ENCODE data around the gene EVI5L.
A peak's percentile ranks its signal among the peaks of the same experiment; 100 is the strongest.

The EVI5L gene

DNA sequence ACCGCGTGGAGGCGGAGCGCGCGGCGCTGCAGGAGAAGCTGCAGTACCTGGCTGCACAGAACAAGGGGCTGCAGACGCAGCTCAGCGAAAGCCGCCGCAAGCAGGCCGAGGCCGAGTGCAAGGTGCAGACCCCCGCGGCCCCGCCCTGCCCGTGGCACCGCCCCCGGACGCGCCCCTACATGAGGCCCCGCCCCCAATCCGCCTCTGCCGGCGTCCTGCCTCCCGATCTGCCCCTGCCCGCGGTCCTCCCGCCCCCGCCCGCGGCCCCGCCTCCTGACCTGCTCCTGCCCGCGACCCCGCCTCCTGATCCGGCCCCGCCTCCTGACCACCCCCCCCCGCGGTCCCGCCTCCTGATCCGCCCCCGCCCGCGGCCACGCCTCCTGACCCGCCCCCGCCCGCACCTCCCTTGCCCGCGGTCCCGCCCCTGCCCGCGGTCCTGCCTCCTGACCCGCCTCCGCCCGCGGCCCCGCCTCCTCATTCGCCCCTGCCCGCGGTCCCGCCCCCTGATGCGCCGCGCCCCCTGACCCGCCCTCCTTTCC is 32.5 kb downstream of the EVI5L start:
- DNase-seq, result no peak

DNA sequence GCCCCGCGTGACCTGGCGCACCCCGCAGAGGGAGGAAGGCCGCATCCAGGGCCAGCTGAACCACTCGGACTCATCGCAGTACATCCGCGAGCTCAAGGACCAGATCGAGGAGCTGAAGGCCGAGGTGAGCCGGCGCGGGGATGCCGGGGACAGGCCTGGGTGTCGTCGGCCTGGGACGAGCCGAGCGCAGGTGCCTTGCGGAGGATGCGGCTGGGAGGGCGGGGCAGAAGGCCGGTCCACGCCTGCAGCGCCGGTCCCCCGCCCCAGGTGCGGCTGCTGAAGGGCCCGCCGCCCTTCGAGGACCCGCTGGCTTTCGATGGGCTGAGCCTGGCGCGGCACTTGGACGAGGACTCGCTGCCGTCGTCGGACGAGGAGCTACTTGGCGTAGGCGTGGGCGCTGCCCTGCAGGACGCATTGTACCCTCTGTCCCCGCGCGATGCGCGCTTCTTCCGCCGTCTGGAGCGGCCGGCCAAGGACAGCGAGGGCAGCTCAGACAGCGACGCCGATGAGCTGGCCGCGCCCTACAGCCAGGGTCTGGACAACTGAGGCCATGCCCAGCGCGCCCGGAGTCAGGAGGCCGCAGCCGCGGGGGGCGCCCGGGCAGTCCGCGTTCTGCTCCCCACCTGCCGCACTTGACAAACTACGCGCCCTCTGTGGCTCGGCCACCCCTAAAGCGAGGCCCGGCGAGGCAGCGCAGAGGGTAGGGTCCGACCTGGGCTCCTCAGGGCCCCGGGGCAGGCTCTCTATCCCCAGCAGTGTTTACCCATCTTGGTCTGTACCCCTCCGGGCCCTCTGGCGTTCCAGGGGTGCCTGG is 33.3 kb downstream of the EVI5L start:
- no peak for DNase-seq

DNA sequence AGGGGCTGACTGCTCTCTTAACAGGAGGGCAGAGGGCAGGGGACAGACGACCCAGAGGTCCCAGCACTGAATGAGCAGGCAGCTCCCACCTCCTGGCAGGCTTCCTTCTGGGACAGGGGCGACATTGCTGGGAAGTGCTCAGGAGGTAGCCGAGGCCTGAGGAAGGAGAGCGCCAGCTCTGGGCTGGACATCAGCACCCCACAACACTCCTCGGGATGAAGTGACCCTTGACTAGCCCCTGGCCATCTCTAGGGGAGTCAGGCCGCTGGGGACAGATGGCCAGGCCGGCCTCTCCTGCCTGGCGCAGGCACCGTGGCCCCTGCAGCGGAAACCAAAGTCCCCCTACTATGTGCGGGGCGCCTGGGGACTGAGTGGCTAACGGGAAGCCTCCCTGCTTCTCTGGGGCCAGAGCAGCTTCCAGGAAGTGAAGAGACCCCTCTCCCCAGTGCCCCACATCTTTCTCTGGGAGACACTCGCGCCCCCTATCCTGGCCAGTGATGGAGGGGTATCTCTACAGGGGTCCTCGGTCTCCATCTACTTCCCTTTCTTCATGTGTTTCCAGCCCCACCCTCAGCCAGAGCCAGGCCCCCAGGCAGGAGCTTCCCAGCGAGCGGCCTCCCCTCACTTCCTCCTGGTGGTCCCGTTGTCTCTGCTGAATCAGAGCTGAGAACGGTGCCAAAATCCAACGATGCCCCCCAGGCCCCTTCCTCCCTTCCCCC is 34.1 kb downstream of the EVI5L start:
- DNase-seq, result no peak

DNA sequence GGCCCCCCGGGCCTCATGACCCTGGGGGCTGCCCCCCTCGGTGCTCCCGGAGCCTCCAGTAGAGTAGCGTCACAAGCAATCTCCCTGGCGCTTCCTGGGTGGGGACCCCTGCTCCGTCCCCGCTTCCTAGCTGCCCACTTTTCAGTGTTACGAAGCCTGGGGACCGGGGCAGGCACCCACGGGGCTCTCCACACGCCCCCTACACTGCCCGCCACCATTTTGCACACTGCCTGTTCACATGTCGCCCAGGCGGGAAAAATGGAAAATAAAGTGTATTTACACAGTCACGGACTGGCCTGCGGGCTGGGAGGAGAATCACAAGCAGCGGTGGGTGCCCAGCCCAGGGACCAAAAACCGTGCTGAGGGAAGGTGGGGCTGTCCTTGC is 34.7 kb downstream of the EVI5L start:
- DNase-seq, result no peak

DNA sequence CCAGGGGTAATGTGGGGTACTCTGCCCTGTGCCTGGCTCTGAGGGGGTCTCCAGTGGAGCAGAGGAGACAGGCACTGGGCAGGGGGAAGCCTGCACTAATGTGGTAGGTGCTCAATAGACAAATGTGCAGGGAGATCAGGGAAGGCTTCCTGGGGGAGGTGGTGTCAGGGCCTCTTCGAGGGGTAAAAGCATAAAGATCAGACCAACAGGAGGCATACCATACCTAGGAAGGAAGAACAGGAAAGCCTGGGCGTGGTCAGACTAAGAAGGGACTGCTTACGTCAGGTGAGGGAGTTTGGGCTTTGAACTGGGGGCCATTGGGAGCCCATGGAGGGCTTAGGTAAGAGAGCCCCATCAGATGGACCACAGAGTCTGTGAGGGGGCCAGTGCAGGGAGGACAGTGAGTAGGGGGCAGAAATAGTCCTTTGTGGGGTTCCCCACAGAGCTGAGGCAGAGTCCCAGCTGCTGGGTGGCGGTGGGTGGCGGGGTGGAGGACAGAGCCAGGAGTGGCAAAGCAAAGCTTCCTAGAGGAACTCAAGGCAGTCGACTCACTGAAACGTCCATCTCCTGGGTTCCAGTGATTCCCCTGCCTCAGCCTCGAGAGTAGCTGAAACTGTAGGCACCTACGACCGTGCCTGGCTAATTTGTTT is 35.4 kb downstream of the EVI5L start:
- no peak for DNase-seq

DNA sequence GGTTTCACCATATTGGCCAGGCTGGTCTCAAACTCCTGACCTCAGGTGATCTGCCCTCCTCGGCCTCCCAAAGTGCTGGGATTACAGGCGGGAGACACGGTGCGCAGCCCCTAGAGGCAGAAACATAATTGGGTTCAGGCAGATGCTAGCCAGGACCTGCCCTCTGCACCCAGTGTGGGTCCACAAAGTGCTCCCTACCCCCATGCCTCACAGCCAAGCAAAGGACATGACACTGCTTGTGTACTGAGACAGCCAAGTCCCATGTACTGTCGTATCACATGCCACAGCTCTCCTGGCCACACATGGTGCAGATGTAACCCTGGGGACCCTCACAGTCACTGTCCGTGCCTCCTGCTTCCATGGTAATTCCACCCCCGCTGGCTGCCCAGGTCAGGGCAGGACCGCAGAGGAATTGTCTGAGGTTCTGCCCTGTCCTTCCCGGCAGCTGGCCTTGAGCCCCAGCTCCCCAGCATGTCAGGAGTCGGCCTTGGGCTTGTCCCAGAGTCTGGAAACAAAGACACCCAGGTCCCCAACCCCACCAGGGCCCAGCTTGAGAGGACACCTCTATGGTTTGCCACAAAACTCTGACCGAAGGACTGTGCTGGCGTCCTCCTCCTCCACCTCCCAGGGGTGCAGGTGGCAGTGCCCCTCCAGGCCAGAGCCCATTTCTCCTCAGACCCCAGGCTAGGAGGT is 36.5 kb downstream of the EVI5L start:
- DNase-seq, result no peak

DNA sequence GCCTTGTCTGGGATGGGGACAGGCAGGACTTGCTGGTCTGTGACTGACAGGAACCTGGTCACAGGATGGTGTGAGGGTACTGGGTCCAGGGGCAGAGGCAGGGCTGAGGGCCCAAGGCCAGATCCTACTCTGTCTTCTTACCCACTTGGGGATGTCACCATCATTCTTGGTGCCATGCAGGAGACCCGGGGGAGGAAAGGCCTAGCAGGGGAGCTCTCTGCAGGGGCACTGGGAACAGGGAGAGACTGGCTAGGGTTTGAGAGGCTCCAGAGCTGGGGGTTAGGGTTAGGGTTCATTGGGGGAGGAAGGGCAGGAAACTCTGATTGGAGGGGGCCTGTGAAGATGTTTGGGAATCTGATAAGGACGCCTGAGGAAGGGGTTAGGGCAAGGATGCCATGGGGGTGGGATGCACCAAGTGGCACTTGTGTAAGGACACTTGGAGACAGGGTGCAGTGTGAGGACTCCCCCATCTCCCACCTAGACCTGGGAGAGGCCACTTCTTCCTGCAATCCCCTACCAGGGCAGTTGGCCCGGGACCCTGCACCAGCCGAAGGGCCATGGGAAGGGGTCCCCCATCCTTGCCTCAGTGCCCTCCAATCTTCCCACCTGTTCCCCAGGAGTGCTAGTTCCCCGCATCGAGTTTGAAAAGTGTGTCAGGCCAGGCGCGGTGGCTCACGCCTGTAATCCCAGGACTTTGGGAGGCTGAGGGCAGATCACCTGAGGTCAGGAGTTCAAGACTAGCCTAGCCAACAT is 37.2 kb downstream of the EVI5L start:
- DNase-seq, result no peak

DNA sequence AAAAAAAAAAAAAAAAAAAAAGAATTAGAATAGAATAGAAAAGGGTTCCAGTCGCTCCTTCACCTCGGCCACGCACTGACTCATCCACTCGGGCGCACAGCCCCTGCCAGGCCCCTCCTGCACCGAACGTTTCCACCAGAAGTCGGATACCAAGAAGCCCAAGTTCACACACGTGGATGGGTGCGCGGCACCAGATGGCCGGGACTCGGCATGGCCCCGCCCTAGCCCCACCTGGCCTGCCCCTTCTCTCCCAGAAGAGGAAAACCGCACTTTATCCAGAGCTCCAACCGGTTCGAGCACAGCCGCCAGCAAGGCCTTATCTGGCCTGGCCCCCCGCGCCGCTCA is 38.3 kb downstream of the EVI5L start:
- DNase-seq, result no peak

DNA sequence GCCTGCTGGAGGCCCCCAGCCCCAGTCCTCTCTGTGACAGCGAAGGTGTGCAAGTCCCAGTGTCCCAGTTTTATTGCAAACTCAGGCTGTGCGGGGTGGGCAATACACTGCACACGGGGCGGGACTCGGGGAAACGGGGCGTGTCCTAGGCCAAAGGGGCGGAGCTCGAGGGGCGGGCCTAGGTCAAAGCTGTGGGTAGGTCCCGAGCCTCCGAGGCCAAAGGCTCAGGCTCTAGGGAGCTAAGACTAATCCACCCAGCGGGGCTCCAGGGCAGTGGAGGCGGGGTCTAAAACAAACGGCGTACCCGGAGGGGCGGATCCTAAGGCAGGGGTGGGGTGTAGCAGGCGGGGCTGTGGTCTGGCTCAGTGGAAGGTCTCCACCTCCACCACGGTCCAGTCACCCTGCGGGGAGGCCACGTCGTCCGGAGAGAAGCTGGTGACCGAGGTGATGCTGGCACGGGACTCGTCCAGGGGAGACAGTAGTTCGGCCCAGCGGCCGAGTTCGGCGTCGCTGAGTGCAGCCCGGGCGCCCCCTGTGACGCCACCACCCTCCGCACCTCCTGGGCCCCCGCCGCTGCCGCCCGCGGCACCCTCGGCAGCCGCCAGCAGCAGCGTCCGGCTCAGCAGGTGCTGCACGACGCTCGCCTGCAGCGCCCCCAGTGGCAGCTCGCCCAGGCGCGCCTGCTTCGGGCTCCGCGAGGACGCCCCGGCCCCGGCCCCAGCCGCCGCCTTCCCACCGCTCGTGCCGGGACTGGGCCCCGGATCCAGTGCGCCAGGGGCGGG is 38.8 kb downstream of the EVI5L start:
- DNase-seq, result no peak

DNA sequence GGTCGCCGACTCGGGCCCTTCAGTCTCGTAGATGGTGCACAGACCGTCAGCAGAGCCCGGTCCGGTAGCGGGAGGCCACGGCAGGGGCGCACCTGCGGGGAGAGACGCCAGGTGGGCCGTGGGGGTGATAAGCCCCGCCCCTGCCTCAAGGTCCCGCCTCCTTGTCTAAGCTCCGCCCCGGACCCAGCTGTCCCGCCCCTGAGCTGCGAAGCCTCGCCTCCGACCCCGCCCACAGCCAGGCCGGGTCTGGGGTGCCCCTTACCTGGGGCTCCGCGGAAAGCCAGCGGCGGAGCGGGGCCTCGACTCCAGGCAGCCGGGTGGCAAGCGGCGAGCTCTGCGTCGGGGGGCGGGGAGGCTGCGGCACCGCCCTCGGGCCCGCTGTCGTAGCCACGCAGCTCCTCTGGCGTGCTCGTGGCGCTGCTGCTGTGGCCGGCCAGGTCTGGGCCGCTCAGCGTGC is 39.5 kb downstream of the EVI5L start:
- DNase-seq, result no peak

DNA sequence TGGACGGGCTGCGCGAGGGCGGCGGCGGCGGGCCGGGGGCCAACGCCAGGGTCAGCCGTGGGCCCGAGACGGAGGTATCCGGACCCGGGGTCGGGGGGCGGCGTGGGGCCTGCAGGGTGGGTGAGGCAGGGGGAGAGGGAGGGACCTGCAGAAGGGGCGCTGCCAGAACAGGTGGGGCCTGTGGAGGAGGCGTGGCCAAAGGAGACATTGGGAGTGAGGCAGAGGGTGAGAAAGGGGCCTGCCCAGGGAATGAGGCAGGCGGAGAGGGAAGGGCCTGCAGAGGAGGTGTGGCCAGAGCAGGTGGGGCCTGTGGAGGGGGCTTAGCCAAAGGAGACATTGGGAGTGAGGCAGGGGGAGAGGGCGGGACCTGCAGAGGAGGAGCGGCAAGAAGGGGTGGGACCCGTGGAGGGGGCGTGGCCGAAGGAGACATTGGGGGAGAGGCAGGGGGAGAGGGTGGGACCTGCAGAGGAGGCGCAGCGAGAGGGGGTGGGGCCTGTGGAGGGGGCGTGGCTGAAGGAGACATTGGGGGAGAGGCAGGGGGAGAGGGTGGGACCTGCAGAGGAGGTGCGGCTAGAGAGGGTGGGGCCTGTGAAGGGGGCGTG is 40.0 kb downstream of the EVI5L start:
- no peak for DNase-seq

DNA sequence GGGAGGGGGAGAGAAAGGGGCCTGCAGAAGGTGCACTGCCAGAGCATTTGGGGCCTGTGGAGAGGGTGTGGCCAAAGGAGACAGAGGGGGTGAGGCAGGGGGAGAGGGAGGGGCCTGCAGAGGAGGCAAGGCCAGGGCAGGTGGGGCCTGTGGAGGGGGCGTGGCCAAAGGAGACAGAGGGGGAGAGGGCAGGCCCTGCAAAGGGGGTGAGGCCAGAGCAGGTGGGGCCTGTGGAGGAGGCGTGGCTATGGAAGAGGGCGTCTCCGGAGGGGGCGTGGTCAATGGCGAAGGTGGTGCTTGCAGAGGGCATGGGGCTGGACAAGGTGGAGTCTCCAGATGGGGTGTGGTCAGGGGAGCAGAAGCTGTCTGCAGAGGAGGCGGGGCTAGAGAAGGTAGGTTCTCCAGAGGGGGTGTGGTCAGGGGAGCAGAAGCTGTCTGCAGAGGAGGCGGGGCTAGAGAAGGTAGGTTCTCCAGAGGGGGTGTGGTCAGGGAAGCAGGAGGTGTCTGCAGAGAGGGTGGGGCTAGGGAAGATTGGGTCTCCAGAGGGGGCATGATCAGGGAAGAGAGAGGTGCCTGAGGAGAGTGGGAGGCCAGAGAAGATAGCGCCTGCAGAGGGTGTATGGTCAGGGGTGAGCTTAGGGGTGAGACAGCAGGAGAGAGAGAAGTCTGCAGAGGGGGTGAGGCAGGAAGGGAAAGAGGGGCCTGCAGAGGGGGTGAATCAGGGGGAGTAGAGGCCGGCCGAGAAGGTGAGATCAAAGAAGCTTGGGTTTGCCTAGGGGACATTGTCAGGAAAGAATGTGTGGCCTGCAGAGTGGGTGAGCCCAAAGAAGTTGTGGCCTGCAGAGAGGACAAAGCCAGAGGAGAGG is 40.8 kb downstream of the EVI5L start:
- no peak for DNase-seq

DNA sequence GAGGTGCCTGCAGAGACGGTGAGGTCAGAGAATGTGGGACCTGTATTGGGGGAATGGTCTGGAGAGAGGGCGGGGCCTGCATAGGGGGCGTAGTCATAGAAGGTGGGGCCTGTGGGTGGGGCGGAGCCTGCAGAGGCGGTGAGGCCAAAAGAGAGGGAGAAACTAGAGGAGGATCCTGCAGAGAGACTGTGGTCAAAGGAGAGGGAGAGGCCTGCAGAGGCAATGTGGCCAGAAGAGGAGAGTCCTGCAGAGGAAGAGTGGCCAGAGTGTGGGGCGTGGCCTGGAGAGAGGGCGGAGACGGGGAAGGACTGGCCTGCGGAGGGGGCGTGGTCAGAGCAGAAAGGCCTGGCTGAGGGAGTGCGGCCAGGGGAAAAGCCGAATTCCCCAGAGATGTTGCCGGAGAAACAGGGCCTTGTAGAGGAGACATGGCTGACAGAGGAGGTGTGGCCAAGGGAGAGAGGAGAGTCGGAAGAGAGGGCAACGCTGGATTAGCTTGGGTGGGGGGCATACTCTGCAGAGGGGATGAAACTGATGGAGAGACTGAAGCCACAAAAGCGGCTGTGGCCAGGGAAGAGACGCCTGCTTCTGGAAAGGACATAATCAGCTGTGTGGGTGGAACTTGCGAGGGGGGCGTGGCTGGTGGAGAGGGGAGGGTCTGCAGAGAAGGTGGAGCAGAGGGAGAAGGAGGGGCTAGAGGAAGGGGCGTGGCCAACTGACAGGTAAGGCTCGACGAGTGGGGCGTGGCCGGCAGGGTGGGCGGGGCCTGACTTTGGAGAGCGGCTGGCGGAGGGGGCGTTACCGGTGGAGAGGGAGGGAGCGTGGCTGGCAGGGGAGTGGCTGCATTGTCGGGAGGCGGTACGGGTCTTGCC is 41.7 kb downstream of the EVI5L start:
- DNase-seq, result no peak

DNA sequence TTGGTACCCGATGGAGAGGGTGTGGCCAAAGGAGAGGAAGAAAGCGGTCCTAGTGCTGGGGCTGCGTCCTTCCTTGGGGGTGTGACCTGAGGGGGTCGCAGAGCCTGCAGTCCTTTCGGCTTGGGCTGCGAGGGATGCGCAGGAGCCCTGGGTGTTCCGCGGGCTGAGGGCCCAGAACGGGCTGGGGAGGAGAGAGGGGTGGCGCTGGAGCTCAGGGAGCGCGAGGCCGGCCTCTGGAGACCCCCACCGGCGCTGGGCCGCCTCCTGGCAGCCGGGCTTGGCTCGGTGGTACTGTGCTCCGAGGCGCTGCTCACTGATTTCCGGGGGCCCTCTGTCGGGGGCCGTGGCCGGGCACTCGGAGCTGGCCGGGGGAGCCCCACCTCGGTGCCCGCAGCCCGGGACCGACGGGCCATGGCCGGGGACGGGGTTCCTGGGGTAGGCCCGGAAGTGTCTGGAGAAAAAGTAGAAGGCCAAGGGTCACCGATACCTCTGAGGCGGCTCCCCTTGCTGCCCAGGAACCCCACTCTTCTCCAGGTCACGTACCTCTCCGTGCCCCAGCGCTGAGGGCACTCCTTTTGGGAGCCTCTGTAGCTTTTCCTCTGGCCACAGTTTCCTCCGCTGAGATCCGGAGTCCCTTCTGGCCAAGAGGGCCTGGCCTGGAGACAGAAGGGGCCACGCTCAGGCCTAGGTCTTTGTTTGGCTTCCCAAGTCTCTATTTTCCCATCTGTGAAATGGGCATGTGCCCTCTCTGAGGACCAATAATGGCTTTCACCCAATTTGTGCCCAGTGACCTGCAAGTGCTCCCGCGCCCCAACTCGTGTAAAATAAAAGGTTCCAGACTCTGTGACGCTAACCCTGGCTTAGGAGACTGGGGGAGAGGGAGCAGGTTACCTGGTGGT is 42.5 kb downstream of the EVI5L start:
- DNase-seq, result no peak

DNA sequence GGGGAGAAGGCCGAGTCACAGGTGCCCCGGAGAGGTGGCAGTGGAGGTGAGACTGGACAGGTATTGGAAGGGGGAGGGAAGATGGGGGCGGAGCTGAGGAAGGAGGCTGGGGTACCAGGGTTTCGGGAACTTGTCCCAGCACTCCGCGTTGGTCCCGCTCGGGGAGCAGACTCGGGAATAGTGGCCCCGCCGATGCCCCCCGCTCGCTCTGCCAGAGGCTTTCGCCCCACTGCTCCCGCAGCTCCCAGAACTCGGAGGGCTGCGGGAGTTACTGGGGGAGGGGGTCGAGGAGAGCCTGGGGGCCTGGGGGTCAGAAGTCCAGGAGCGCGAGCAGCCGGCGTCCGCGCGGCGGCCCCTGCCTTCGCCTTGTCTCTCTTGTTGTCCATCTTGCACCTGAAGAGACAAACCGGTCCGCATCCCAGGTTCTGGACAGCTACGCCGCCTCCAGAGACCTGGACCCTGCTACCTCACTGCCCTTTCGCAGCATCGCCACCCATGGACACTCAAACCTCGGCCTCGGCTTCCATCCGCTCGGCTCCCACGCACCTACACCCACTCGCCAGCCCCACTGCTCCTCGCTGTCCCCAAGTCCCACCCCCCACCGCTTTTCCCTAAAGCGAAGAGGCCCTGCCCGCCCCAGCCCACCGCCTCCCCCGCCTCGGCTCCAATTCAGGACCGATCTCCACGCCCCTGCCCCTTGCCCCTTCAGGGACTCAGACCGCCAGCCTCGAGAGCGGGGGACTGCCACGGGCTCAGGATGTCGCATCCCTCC is 43.5 kb downstream of the EVI5L start:
- DNase-seq, result peak; percentile 38

DNA sequence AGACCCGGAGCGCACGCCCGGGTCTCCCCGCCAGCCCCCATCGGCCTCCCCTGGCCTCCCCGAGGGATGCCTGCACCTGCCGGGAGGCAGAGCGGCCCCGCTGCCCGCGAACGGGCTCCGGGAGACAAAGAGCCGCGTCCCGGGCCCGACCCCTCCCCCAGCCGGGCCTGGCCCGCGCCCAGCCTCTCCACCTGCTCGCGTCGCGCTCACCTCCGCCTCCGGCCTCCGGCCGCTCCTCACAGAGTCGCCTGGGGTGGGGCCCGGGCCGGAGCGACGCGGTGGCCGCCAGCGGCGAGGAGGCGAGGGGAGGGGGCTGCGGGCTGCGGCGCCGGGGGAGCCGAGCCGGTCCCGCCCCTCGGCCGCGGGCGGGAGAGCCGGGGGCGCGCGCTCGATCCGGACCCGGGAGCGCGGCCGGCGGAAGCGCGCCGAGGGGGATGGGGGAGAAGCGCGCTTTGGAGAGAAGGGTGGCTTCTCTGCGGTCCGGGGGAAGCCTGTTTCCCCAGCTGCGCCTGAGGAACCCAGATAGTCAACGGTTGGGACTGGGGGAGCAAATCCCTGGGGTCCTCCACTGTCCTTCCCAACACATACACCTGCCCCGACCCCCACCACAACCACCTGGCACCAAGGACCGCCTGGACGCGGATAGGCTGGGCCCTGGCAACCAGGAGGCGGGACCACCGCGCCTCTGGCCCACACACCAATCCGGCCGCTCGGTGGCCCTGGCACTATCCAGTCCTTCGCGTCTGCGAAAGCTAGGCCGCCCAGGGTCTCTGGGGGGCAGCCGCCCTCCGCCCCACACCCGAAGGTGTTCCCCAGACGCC is 44.3 kb downstream of the EVI5L start, which contains the start of gene PRR36:
PRR36 (minus strand) TSS at position 315 of the 821 bp plus-strand sequence. CDS start 701 bp downstream, outside the sequence.
- DNase-seq, result peak; percentile 90

Measured in DMS79 (cell line).